ENCODE results near the gene IL17B. TPM values are rescaled to one million over a fixed set of nuclear protein-coding genes. Genes with fewer than 3 reads are reported as not detected.

The IL17B gene
- total RNA-seq, 4 donors from 2014 or later, result 2.0 to 2.5 (median 2.1) TPM; not detected in 1

GRCh38 chr5:149358294-149358651 lies 20.8 kb downstream of the IL17B start:
- intact Hi-C loops (cut with DNase I), result no loop called here
- DNase-seq, result no peak
- peaks cover 7 to 22% (median 8%) of the 10 kb centered on the region in 3 donors for H3K4me1 ChIP-seq
- peak overlapping the region; percentile 64 to 83 (median 73) for H3K4me3 ChIP-seq
- no peaks in the 10 kb centered on the region for H3K9me3 ChIP-seq
- no peak for TF ChIP-seq POLR2A (IDR thresholded peaks at IDR 0.05)
- TF ChIP-seq CTCF (IDR thresholded peaks at IDR 0.05), result no peak
- H3K36me3 ChIP-seq, result peaks cover 0 to 24% (median 0%) of the 10 kb centered on the region in 3 donors
- H3K27me3 ChIP-seq, result no peaks in the 10 kb centered on the region
- WGBS, 2 donors, result 0 to 3% methylated on average over 13 to 18 of the region's 18 CpGs
- H3K27ac ChIP-seq, result peak overlapping the region; percentile 74 to 84 (median 76)

DNA sequence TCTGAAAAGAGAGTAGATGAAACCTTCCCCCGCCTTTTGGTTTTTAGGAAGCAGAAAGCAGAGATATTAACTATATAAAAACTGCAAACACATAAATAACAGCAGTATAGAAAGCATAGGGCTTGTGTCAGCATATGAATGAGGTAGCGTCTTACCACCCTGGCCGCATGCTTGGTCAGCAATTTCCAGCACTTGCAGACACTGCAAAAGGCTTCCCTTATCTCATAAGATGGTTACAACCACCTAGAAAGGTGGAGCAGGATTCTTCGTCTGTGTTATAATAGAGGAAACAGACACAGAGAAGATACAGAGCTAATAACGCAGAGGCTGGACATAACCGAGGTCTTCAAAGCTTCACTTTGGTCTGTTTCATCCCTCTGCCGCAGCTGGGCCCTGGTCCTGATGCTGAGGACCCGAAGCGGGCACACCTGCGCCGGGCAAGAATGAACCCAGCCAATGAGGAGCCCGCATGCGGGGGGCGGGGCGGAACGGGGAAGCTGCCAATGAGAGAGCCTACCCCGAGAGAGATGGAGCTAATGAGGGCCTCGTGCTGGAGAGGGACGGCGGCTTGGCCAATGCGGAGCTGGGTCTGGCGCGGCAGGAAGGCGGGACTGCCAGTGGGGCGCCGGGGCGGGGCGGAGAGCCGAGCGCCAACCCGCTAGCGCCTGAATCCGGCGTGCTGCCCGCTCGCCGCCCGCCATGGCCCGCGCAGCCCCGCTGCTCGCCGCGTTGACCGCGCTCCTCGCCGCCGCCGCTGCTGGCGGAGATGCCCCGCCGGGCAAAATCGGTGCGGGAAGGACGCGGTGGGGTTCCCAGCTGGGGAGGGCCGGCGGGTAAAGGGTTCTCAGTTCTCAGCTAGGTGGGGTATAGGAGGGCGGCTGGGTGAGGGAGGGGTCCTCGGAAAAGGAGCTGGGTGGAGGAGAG lies 21.5 kb downstream of the IL17B start, which contains the start of gene PCYOX1L:
TSS of gene PCYOX1L (plus strand) at position 677 of the 924 bp plus-strand sequence. CDS start at position 700, 23 bp downstream.
- Histone ChIP-seq H3K4me1 (peaks cover 7 to 22% (median 8%) of the 10 kb centered on the region in 3 donors), H3K4me3 (peak within 1 kb of the TSS; percentile 64 to 83 (median 73)), H3K9me3 (no peaks in the 10 kb centered on the region), H3K36me3 (peaks cover 0 to 29% (median 0%) of the 10 kb centered on the region in 3 donors), H3K27ac (peak within 1 kb of the TSS; percentile 74 to 84 (median 76)), H3K27me3 (no peaks in the 10 kb centered on the region)
- TF ChIP-seq CTCF (IDR thresholded peaks at IDR 0.05) (no peak), POLR2A (IDR thresholded peaks at IDR 0.05) (peak in 2 of 4 donors; percentile 53 to 71)
- intact Hi-C loops (cut with DNase I), result no loop called here
- peak; percentile 66 for DNase-seq
- WGBS, 2 donors, result 2 to 3% methylated on average over 32 to 39 of the region's 61 CpGs

DNA sequence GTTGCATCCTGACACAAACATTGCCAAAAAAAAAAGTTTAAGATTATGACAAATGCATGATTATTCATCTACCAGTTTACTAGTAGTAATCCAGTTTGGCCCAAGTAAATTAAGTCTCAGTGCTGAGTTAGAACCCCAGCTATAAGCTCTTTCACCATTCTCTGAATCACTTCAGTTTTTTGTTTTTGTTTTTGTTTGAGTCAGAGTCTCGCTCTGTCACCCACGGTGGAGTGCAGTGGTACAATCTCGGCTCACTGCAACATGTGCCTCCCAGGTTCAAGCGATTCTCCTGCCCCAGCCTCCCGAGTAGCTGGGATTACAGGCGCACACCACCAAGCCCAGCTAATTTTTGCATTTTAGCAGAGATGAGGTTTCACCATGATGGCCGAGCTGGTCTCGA lies 22.7 kb downstream of the IL17B start:
- intact Hi-C loops (cut with DNase I), result no loop called here
- H3K4me3 ChIP-seq, result no peak overlapping the region
- H3K36me3 ChIP-seq, result peaks cover 0 to 42% (median 11%) of the 10 kb centered on the region in 3 donors
- H3K27me3 ChIP-seq, result no peaks in the 10 kb centered on the region
- H3K27ac ChIP-seq, result no peak overlapping the region
- WGBS, 2 donors, result 80 to 89% methylated on average over 8 of the region's 8 CpGs
- peaks cover 7 to 22% (median 8%) of the 10 kb centered on the region in 3 donors for H3K4me1 ChIP-seq
- H3K9me3 ChIP-seq, result no peaks in the 10 kb centered on the region
- DNase-seq, result no peak
- TF ChIP-seq POLR2A (IDR thresholded peaks at IDR 0.05) (no peak), CTCF (IDR thresholded peaks at IDR 0.05) (no peak)

DNA sequence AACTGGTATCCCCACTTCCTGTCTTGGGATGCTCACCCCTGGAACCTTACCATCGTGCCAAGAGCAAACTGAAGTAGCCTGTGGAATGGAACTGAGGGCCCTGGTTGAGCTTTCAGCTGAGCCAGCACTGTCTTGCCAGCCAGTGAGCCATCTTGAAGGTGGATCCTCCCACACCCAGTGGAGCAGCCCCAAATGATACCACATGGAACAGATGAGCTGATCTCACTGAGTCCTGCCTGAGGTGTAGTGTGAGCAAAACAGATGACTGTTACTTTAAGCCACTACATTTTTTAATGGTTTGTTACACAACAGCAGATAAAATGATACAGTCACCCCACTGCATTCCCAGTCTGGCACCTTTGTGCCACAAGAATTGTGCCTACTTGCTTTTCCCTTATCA lies 23.4 kb downstream of the IL17B start:
- Histone ChIP-seq H3K4me1 (peaks cover 7 to 22% (median 8%) of the 10 kb centered on the region in 3 donors), H3K9me3 (no peaks in the 10 kb centered on the region), H3K27ac (no peak overlapping the region), H3K4me3 (no peak overlapping the region), H3K36me3 (peaks cover 6 to 49% (median 16%) of the 10 kb centered on the region in 3 donors), H3K27me3 (no peaks in the 10 kb centered on the region)
- no peak for TF ChIP-seq CTCF (IDR thresholded peaks at IDR 0.05)
- TF ChIP-seq POLR2A (IDR thresholded peaks at IDR 0.05), result no peak
- WGBS, 2 donors, result 88% methylated on average over 1 of the region's 1 CpG; no CpG with 5 or more reads in 1 of the 2 donors
- no peak for DNase-seq
- intact Hi-C loops (cut with DNase I), result no loop called here

GRCh38 chr5:149353911-149354310 lies 25.2 kb downstream of the IL17B start:
- Histone ChIP-seq H3K36me3 (peaks cover 12 to 66% (median 34%) of the 10 kb centered on the region in 3 donors), H3K4me1 (peaks cover 7 to 24% (median 8%) of the 10 kb centered on the region in 3 donors), H3K9me3 (no peaks in the 10 kb centered on the region), H3K27ac (no peak overlapping the region), H3K4me3 (no peak overlapping the region), H3K27me3 (no peaks in the 10 kb centered on the region)
- DNase-seq, result no peak
- TF ChIP-seq POLR2A (IDR thresholded peaks at IDR 0.05) (no peak), CTCF (IDR thresholded peaks at IDR 0.05) (no peak)
- intact Hi-C loops (cut with DNase I), result no loop called here
- WGBS, 2 donors, result 76 to 78% methylated on average over 2 of the region's 2 CpGs

Data from esophagus squamous epithelium (tissue), 5 donors.